Measurements from ENCODE around the gene SEC63.

DNA sequence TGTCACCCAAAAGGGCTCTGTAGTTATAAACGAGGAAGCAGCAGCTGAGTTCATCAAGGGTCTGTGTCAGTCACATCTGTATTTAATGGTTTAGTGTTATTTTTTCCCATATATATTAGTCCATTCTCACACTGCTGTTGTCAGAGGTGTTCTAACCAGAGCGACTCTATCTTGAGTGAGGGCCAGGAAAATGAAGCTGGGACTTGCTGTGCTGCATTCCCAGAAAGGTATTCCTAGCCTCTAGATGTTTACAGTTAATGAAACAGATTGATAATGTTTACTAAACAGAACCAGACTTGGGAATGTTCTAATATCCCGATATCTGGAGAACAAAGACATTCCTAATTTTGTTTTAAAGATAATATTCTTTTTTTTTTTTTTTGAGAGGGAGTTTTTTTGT, 48.0 kb upstream of the SEC63 start:
- TF ChIP-seq SMC3 (IDR thresholded peaks at IDR 0.05; ENCODE audit: low read depth, low read length) (no peak), RAD21 (IDR thresholded peaks at IDR 0.05; ENCODE audit: low read length) (no peak), FOS (IDR thresholded peaks at IDR 0.05; ENCODE audit: low read depth, low read length) (no peak), CEBPB (IDR thresholded peaks at IDR 0.05; ENCODE audit: low read depth, low read length) (no peak)
- TF ChIP-seq, protein P1, sequence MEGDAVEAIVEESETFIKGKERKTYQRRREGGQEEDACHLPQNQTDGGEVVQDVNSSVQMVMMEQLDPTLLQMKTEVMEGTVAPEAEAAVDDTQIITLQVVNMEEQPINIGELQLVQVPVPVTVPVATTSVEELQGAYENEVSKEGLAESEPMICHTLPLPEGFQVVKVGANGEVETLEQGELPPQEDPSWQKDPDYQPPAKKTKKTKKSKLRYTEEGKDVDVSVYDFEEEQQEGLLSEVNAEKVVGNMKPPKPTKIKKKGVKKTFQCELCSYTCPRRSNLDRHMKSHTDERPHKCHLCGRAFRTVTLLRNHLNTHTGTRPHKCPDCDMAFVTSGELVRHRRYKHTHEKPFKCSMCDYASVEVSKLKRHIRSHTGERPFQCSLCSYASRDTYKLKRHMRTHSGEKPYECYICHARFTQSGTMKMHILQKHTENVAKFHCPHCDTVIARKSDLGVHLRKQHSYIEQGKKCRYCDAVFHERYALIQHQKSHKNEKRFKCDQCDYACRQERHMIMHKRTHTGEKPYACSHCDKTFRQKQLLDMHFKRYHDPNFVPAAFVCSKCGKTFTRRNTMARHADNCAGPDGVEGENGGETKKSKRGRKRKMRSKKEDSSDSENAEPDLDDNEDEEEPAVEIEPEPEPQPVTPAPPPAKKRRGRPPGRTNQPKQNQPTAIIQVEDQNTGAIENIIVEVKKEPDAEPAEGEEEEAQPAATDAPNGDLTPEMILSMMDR (conservative IDR thresholded peaks at IDR 0.05; ENCODE audit: low read depth, low read length): no peak
